HG03039 (cell line): ENCODE results near the gene NTF3.

ENCODE experiments used
- ATAC-seq: cut with Tn5 transposase; IDR thresholded peaks from one replicate; pipeline ENCODE4 v1.9.1; 2021; ENCODE audit warnings: mild to moderate bottlenecking, moderate library complexity; ENCODE audit not compliant: unreplicated experiment

Gene NTF3

DNA sequence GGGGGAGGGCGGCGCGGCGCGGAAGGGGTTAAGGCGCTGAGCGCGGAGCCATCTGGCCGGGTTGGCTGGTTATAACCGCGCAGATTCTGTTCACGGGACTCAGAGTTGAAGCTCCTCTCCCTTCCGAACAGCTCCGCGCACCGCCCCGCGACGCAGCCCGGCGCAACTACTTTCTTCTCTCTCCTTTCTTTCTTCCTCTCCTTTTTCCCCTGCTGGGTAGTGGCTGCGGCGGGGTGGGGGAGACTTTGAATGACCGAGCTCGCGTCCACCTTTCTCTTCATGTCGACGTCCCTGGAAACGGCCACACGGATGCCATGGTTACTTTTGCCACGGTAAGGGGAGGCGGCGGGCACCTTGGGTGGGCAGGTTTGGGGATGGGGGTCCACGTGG, at the start of gene NTF3:
Gene NTF3 (plus strand): TSS at position 98 of the 390 bp plus-strand sequence. CDS start 217 bp downstream, at position 315.
- ATAC-seq: no peak

DNA sequence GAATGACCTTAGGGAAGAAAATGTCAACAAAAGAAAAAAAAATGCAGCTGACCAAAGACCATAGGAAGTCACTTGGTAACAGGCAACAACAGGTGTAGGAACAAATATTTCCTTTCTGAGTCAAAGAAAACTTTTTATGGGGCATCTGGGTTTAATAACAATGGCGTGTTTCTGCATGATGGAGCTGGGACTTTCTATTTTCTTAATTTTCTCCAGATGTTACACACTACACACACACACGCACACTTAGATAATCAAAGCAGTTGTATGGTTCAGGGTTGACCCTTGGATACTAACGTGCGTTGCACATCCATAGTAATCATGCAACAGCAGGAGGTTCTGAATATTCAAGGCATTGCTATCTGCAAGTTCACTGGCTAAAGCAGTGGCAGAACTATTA, 47.9 kb upstream of the NTF3 start:
- ATAC-seq: no peak

DNA sequence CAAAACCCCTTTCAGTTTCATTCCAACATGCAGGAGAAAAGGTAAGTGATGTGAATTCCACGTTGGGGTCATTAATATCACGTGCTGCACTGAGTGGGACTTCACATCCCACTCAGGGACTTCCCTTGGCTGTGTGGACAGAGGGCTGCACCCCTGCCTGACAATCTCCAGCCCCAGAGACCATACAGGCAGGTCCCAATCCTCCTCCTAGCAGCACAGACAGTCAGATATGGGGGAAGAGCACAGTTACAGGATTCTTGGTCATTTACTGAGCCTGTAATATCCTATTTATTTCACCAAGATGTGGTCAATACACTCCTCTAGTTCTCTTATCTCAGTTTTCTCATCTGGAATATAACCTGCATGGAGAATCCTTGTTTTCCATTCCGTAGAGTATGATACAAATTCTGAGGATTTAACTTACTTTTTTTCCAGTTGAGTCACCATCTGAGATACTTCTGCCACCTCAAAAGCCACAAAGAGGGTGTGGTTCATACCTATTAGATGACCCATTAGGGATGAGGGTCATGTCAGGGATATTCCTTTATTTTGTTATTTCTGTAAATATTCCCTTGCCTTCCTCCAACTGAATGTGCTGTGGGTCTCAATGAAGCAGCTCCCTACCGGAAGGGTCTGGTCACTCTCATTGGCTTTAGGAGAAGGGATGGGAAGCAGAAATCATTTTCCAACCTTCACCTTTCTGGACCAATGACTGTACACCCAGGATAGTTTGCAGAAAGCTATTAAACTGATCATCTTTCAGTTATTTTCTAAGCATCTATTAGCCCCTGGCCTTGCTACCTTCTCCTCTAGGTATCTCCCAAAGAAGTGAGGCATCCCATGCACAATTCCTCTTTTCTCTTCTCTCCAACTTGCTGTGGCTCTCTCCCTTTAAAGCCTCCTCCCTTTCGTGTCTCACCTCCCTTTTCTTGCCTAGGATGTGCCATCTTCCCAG, 43.0 kb upstream of the NTF3 start:
- no peak for ATAC-seq

DNA sequence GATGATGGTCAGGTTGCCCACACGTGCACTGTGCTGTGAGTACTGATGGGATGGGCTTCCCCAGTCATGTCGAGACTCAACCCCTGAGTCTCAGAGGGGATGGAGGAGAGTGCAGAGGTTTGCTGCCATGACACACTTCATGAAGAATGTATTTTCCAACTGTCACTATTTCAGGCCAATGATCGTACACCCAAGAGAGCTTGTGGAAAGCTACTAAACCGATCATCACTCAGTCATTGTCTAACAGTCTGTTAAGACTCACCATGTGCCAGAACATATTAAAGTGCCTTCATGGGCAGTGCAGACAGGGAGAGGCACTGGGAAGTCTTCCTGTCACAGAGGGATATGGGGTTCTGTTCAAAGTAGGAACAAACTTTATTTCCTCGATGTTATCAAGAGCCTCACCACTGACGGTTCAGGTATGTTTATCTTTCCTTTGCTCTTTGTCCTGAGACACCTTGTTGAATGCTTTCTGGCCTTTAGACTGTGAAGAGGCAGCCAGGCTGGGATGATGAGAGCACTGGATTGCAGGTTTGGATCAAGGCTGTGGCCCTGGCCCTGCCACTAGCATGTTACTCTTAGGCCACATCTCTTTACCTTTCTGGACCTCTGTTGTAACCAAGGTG, 41.6 kb upstream of the NTF3 start:
- no peak for ATAC-seq

DNA sequence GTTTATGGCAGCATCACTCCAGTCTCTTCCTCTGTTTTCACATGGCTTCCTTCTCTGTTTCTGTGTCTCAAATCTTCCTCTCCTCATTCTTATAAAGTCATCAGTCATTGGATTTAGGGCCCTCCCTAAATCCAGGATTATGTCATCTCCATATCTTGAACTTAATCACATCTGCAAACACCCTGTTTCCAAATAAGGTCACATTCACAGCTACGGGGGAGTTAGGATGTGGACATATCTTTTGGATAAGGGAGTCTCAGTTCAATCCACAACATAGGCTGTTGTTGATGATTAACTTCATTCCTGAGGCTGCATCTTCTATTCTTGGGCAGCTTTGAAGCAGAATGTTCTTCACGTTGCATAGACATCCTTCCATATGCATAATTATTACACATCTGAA, 40.3 kb upstream of the NTF3 start:
- no peak for ATAC-seq

DNA sequence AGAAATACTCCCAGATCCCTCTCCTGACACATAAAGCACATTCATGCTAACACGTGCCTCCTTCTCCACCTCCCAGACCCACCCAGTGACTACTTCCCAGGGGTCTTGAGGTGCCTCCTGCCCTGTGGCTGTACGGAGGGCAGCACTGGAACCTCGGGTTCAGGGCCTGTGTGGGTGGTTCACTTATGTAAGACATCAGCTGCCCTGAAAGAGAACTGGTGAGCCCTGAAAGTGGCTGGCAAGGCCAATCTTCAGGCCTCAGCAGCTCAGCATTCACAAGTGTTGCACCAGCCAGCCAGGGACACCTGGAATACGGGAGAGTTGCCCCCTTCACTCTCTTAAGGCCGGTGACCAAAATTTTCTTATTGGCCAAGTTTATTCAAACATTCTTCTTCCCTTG, 38.9 kb upstream of the NTF3 start:
- ATAC-seq: no peak

DNA sequence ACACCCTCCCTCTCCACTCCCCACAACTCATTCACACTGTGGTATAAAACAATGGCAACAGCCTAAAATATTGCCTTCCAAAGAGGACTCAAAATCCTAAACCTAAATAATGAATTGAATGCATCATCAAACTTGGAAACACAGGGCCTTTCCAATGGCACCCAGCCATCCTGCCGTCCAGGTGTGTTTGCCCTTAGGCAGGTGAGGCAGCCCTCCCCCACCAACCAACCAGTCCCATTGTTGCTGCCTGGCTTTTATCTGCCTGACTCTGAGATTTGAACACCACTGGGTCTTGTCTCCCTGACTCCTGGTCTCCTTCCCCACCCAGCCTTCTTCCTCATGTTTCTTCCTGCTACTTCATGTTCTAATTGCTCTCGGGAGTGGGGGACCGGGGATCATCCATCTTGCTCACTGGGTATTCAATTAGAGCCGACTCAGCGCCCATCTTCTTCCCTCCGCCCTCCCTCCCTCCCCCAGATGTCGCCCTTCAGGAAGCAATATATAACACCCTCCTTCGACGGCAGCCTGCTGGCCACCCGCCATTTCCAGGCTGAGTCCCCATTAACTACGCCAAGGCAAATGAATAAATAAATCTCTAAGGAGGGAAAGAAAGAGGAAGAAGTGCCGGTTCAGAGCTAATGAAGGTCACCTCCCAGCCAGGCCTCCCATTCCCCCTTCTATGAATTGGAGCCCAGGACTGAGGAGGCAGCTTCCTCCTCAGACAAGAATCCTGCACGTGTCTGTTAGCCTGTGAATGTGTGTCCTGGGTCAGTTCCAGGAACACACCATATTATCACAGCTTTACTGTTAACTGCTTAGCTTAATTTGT, 36.3 kb upstream of the NTF3 start:
- ATAC-seq: no peak

DNA sequence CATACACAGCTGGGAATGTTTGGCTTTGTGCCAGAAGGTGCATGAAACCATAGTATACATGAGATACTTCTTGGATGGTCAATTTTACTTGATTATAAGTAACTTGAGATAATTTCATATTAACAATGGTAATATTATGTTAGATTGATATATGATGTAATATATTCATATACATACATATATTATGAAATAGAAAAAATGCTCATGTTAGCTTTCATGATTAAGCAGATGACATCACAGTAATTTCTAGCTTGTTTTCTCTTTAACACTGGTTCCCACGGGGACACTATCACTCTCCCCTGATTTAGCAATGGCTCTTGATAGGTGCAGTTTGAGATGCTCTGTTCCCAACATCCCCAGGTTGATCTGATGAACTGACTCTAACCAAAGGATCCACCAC, 35.4 kb upstream of the NTF3 start:
- no peak for ATAC-seq

DNA sequence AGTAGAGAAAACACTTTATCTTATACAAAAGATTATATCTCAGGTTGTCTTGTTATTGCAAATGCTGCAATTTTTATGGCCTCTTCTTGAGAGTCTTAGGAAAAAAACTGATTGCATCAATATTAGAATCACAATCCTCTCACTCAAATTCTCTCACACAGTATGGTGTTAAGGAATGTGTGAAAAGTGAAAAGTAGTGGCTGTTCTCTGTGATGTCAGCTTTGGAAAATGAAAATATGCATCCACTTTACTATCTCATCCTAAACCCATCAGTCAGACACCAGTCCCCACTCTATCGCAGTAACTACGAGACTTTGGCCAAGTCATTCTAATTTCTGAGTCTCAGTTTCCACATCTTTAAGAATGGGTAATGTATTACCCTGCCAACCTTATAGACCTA, 32.6 kb upstream of the NTF3 start:
- ATAC-seq: no peak

DNA sequence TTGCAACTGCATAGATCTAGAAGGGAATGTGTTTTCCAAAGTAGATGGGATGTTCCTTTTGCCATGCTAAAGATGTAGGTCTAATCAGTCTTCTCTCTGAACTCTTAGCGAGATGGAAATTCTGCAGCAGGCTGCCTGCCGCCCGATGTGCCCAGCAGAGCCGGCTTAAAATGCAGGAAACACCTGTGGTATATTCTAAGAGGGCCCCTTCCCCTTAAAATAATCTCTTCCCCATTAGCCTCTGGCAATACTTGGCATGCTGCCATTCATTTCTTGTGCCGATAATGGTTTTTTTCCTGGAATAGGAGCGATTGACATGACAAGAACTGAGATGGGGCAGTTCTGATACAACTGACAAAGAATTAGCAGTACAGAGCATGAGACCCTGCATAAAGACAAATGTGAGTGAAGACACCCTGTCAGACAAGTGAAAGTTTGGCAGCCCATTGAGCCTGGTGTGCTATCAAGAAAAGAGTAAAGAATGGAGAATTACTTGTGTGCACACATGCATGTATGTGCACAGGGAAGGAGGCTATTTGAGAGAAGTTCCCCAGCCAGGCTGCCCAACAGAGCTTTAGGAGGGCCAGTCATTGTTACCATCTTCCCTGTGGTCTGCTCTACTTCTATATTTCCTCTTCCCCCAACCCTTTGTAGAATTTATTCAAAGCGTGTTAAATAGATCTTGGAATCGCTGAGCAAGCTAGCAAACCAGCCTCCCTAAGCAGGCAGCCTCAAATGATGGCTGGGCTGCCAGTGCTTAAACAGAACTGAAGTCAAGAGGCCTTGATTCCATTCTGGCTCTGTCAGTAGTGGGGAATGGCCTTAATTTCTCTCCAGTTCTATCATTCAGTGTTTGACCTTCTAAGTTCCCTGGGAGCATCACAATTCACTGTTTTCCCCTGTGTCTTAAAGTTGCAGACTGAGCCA, 29.6 kb upstream of the NTF3 start:
- no peak for ATAC-seq

DNA sequence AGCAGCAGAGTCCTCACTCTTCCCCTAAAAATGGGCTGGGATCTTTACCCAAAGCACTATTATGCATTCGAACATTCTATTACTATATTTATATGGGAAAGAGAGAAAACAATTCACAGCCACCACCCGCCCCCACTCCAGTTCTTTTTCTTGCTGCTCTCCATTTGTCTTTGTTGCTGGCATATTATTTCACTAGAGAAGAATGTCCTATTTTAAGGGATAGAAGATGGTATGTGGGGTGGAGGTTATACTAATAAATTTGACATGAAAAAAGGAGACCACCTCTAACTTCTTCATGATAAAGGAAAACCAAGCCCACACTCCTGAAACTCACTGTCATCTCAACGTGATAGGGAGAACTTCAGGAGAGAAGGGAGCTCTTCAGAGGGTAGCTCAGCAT, 28.5 kb upstream of the NTF3 start:
- no peak for ATAC-seq

DNA sequence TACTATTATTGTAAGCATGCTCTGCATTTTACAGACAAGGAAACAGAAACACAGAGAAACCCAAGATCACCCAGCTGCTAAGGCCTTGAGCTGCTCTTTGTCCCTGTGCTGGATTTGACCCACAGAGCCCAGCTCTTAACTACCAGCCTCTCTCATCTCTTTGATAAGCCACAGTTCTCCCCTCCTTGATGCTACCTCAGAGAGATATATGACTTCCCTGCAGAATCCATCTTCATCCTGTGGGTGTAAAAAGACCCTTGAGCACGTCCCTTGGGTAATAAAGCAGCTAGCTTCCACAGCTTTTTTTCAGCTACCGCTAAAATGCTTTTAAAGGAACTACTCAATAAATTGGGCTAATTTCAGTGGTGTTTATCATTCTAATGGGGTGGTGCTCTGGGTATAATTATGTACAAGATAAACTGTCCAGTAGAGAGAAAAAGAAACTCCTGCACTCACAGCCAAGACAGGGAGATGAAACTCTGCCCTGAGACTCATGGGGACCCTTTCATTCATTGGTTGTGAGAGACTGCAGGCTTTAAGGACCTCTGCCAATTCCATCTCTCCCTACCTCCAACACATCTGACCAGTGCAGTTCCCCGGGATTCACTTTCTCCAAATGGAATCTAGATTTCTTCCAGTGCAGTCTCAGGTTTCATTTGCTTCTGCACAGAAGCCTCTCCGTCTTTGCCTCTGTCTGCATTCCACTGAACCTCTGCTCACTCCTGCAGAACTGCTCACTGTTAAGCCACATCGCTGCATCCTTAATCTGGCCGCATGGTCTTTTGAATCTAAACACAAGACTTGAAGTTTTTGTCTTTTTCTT, 24.7 kb upstream of the NTF3 start:
- ATAC-seq: no peak

DNA sequence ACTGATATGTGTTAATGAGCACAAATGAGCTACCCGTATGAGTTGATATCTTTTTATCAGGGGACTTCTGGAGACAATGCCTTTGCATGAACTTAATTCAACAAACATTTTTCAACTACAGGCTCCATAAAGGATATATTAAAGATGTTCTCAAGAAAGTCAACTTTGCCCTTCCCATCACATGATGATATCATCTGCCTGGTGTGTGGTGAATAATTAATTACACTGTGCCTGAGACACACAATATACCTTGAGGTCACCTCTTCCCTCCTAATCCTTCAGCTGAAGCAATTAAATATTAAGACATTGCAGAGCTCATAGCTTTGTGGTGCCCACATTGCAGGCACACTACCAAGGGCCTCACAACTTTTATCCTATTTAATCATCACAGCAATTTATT, 22.3 kb upstream of the NTF3 start:
- ATAC-seq: no peak

DNA sequence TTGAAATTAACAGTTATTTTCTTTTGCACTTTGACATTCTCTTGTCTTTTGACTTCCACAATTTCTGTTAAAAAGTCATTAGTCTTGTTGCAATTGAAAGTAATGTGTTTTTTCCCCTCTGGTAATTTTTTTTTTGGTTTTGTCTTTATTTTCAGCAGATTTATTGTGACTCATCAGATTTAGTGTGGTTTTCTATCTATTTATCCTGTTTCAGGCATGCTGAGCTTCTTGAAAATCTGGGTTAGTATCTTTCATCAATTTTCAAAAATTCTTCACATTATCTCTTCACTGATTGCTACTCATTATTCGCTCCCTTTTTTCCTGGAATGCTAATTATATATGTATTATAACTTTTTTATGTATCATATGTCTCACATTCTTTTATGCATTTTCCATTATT, 15.3 kb upstream of the NTF3 start:
- ATAC-seq: no peak

DNA sequence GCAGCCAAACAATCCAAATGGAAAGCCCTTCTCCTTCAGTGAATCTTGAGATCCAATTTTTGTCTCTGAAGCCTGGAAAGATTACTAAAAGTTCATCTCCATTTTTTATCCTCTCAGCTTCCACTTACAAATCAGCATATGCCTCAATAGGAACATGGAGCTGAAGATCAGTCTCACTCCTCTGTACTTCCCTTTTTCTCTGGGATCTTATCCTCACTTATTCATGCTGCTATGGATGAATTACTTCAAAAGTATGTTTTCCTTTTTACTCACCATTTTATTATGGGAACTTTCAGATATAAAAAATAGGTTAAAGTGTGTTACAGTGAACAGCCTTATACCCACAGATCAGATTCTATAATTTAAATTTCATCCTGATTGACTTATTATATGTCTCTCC, 14.4 kb upstream of the NTF3 start:
- ATAC-seq: no peak

DNA sequence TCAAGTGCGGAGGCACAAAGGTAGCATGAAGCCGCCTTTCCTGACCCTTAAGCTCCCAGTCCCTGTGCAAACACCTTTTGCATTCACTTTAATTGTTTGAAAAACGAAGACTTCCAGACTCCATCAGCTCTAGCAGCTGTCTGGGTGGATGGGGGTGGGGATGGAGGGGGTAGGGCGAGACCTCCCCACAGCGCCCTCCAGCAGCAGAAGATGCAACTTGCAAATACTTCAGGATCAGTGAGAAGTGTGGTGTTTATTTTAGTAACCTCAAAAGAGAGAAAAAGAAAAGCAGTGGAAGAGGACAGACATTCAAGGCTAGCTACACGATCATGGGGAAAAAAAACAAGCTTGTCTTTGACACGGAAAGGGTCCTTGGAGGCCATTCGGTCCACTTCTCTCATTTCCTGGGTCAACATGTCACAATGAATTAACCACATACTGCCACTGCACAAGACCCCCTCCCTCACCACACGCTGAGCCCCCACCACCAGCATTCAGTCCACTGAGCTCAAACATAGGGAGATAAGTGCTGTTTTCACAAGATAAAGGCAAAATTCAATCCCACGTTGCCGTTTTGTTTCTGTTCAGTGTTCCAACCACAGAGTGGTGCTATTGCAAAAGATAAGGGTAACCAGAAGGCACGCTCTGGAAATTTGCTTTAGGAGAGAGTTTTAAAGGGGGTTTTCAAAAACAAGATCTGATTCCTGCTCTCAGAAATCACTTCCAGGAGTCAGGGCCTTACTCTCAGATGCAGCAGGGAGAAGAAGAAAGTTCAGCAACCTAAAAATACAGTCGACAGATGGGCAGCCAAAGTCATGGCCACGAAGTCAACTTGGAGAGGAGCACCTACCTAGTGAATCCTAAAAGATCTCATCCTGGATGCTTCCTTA, 3.3 kb upstream of the NTF3 start:
- no peak for ATAC-seq

DNA sequence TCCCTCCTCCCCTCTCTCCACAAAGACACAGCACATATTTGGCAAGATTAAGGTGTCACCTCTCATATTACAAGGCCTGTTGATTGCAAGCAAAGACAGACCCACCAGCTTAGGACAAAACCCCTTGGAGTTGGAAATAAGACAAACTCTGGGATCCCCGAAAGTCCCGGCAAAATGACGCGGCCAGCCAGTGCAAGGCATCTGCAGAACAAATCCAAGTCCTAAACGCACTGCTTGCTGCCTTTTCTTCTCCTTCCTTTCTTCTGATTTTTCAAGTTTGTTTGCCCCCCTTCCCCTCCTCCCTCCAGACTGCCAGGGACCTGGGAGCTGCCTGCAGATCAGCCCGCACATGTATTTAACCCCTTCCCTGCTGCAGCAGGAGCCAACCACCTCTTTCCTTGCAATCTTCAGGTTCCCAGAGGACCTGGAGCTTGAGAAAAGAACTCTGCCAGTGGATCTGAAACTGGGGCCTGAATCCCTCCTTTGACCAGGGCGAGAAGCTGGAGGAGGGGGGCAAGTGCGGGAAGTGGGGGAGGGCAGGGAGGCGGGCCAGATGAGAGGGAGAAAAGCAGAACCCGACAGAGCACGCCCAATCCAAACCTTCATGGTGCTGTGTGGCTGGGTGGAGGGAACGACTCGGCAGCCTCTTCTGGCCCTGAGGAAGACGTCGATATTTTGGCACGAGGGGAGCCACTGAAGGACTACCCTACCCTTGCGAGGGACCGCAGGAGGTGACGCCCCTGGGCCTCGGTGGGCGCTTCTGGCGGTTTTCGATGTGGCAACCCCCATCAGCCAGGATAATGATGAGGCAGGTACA, 2.0 kb upstream of the NTF3 start:
- ATAC-seq: no peak
